Right lobe of liver (tissue), 4 donors: ENCODE measurements around the gene EIF3K.

Experiments used
- CTCF ChIP-seq, 4 donors: fragments of 200-600 bp in 3 of 4; fragments of 450-650 bp in 1 of 4; IDR thresholded peaks; one replicate each; pipeline versions ENCODE4 v1.5.1 to v1.8.0; 2016 to 2022; ENCODE audit warnings: antibody characterized with exemption in 4 of 4, mild to moderate bottlenecking in 2 of 4
- POLR2A ChIP-seq: fragments of 450-650 bp; IDR thresholded peaks from one replicate; pipeline ENCODE4 v1.6.1; 2017; ENCODE audit warnings: antibody characterized with exemption, mild to moderate bottlenecking
- donor health status: DM: no; HTN: no; CAD: no.
- donor health status: DM: no; HTN: no; CAD: no.
- donor health status: DM: no; HTN: yes; CAD: no.

GRCh38 chr19:38639679-38640078 lies 20.7 kb downstream of the EIF3K start:
- TF ChIP-seq CTCF (IDR thresholded peaks at IDR 0.05), result no peak
- no peak for TF ChIP-seq POLR2A
